GM19239 (cell line): ENCODE data around the gene MUC5AC.

Experiments used
- DNase-seq: peaks from one replicate; pipeline ENCODE4 v3.0.0; 2011; ENCODE audit warnings: low spot score; ENCODE audit not compliant: insufficient read length
- FAIRE-seq: peaks from 2 replicates; lab custom pipeline; 2011; peaks lifted over from hg19 to GRCh38; lab: Jason Lieb, UNC

Gene MUC5AC

DNA sequence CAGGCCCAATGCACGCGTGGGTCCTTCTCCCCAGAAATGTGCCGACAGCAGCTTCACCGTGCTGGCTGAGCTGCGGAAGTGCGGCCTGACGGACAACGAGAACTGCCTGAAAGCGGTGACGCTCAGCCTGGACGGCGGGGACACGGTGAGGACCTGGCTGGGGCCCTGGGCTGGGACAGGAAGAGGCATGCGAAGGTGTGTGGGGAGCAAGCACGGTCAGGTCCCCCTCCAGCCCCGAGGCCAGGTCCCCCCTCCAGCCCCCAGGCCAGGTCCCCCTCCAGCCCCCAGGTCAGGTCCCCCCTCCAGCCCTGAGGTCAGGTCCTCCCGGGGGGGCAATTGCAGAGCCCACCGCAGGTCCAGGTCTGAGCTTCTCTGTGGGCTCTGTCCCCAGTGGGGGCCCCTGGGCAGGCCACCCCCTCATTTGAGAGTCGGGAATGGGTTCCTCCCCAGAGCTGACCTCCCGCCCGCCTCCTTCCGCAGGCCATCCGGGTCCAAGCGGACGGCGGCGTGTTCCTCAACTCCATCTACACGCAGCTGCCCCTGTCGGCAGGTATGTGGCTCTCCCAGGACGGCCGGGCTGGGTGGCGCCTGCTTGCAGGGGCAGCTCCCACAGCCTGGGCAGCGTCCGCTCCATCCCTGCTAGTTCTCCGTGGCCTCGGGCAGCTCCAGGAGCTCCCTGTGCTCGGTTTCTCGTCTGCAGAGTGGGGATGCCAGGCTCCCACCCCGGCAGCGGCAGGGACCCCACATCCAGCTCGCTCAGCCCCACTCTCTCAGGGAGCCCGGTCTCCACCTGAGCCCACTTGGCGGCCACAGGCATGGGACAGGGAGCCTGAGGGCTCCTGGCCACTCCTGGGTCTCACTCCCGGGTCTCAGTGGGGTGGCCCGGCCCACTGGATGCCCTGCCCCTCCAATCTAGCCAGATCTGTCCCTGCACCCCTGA is 73.0 kb downstream of the MUC5AC start:
- DNase-seq (no peak), FAIRE-seq (no peak)

DNA sequence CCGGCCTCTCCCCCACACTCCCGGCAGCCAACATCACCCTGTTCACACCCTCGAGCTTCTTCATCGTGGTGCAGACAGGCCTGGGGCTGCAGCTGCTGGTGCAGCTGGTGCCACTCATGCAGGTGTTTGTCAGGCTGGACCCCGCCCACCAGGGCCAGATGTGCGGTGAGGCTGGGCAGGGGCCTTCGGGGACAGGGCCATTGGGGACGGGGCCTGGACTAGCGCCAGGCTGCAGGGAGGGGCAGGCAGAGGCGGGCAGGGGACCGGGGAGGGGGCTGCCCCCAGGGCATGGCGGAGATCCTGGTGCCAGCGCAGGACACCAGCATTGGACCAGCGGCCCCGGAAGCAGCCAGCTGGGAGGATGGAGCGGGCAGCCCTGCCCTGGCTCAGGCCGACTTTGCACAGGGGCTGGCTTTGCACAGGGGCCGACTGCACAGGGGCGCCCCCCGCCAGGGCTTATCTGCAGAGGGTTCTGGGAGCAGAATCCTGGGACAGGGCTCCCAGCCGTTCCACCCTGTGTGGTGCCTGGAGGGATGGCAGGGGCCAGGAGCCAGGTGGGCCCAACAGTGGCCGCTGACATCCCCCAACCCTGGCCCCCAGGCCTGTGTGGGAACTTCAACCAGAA is 73.8 kb downstream of the MUC5AC start:
- FAIRE-seq = no peak

DNA sequence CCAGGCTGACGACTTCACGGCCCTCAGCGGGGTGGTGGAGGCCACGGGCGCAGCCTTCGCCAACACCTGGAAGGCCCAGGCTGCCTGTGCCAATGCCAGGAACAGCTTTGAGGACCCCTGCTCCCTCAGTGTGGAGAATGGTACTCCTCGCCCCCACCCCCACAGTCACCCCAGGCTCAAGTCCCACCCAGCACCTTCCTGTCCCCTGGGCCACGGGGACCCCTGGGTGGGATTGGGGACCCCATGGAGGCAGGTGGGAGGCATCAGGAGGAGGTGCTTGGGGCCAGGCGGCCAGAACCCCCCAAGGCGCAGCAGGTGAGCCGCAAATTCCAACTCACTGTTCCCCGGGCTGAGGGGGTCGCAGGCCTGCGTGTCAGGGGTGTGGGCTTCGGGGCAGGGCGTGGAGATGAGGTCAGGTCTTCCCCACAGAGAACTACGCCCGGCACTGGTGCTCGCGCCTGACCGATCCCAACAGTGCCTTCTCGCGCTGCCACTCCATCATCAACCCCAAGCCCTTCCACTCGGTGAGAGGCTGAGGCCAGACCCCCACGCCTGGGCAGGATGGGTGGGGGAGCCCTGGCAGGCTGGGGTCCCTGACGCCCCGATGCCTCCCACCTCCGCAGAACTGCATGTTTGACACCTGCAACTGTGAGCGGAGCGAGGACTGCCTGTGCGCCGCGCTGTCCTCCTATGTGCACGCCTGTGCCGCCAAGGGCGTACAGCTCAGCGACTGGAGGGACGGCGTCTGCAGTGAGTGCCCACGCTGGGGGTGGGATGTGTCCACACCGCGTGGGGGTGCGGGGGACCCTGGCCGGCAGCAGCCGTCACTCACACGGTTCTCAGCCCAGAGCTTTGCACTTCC is 74.5 kb downstream of the MUC5AC start:
- FAIRE-seq = no peak

More for the DNA sequence above, 73.8 kb downstream of the MUC5AC start:
- no peak for DNase-seq

DNA sequence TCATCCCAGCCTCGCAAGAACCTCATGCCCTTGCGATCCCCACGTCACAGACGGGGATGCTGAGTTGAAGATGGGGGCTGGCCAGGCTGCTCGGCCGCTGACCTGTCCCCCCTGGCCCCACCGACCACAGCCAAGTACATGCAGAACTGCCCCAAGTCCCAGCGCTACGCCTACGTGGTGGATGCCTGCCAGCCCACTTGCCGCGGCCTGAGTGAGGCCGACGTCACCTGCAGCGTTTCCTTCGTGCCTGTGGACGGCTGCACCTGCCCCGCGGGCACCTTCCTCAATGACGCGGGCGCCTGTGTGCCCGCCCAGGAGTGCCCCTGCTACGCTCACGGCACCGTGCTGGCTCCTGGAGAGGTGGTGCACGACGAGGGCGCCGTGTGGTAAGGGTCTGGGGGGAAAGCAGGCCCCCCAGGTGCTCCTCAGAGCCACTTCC is 75.1 kb downstream of the MUC5AC start:
- no peak for DNase-seq
- no peak for FAIRE-seq

More for the DNA sequence above, 74.5 kb downstream of the MUC5AC start:
- no peak for DNase-seq

DNA sequence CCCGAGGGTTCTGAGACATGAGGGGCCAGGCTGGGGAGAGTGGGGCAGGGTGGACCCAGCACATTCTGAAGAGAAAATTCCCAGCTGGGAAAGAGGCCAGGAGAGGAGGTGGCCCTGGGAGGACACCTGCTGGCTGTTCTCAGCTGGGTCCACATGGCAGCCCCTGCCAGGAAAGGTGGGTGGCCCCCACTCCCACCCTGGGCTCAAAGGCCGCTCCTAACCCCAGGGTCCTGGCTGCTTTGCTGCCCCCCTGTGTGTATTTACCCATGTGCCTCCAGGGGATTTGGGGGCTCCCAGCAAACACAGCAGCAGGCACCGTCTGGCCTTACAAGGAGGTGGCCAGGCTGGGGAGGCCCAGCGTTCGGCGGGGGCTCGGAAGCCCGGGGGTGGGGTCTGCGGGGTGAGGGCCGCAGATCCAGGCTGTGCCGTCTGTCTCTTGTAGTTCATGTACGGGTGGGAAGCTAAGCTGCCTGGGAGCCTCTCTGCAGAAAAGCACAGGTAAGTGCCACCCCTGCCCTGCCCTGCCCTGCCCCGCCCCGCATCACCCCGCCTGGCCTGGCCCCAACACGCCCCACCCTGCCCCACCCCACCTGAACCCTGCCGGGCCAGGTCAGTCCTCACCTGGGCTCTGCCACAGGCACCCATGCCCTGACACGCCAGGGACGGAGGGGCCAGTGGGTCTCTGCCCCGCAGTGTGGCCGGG is 75.7 kb downstream of the MUC5AC start:
- no peak for FAIRE-seq
- no peak for DNase-seq

DNA sequence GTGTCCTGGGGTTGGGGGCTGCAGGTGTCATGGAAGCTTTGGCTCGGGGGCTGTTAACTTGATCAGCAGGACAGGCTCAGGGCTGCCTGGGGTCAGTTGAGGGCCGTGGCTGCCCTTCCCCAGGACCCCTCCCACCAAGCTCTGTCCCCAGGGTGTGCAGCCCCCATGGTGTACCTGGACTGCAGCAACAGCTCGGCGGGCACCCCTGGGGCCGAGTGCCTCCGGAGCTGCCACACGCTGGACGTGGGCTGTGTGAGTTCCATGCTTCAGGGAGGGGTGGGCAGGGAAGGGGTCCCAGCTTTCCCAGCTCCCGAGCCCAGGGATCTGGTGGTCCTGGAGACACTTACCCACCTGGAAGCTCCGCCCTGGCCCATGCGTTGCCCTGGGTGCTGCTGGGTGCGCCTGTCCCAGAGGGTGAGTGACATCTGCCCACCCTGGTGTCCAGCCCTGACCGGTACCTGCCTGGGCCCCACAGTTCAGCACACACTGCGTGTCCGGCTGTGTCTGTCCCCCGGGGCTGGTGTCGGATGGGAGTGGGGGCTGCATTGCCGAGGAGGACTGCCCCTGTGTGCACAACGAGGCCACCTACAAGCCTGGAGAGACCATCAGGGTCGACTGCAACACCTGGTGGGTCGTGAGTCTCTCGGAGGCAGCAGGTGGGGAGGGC is 76.4 kb downstream of the MUC5AC start:
- DNase-seq = no peak
- FAIRE-seq = no peak

DNA sequence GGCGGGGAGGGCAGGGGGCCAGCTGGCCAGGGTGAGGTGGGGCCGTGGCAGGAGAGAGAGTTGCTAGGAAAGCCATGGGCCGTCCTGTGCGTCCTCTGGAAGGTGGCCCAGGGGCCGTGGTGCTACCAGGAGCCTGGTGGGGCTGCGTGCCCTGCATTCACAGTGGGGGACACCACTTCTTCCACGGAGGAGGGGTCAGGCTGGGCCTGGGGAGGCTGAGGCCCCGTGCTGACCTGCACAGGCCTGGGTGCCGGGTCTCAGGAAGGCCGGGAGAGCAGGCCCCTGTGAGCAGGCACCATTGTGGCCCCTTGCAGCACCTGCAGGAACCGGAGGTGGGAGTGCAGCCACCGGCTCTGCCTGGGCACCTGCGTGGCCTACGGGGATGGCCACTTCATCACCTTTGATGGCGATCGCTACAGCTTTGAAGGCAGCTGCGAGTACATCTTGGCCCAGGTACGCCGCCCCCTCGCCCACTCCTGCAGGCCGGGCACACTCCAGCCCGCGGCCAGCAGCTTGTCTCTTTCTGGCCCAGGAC is 77.1 kb downstream of the MUC5AC start:
- no peak for DNase-seq
- FAIRE-seq = no peak

DNA sequence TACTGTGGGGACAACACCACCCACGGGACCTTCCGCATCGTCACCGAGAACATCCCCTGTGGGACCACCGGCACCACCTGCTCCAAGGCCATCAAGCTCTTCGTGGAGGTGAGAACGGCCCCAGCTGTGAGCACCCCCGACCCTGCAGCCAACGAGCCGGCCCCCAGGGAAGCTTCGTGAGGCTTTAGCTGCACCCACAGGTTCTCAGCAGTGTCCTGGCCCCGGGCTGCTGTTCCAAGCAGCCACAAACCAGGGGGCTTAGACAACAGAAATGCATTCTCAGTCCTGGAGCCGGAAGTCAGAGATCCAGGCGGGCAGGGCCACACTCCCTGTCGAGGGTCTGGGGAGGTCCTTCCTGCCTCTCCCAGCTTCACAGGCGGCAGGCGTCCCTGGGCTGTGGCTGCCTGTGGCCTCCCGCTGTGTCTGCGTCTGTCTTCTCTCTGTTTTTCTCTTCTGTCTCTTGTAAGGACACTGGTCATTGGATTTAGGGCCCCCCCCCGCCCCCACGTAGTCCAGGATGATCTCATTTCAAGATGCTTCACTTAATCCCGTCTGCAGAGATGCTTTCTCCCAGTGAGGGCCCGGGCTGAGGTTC is 77.7 kb downstream of the MUC5AC start:
- FAIRE-seq = no peak

DNA sequence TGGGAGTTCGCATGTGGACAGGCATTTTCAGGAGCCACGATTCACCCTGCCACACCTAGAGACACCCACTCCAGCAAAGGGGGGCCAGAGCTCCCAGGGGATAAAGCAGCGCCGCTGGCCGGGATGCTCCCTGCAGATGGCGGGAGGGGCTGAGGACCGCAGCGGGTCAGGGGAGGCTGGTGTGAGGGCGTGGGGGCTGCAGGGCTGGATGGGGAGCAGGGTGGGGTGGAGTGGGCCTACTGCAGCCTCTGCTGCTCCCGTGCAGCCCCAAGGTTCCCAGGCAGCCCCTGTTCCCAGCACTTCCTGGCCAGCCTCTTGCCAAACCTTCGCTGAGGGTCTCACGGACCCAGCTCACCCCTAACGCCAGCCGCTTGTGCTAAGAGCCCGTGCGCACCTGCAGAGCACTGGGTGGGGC is 78.2 kb downstream of the MUC5AC start:
- FAIRE-seq = no peak
- no peak for DNase-seq

More for the DNA sequence above, 77.7 kb downstream of the MUC5AC start:
- no peak for DNase-seq

DNA sequence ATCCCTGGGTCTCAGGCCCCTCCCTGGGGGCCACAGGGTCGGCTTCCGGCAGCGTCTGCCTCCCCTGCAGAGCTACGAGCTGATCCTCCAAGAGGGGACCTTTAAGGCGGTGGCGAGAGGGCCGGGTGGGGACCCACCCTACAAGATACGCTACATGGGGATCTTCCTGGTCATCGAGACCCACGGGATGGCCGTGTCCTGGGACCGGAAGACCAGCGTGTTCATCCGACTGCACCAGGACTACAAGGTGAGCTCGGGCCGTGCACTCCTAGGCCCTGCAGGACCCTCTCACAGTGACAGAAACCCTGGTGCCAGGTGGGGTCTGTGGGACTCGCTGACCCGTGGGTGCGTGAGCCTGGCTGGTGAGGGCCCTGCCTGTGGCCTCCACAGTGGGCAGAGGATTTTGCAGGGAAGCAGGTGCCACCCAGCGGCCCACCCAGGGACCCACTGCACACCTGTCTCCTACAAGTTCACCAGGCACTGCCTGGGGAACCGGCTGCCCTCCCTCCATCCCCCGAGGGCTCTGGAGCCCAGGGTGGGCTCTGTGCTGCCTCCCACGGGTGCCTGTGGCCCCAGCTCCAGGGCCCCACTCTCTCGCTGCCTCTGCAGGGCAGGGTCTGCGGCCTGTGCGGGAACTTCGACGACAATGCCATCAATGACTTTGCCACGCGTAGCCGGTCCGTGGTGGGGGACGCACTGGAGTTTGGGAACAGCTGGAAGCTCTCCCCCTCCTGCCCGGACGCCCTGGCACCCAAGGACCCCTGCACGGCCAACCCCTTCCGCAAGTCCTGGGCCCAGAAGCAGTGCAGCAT is 78.8 kb downstream of the MUC5AC start:
- DNase-seq (no peak), FAIRE-seq (no peak)

DNA sequence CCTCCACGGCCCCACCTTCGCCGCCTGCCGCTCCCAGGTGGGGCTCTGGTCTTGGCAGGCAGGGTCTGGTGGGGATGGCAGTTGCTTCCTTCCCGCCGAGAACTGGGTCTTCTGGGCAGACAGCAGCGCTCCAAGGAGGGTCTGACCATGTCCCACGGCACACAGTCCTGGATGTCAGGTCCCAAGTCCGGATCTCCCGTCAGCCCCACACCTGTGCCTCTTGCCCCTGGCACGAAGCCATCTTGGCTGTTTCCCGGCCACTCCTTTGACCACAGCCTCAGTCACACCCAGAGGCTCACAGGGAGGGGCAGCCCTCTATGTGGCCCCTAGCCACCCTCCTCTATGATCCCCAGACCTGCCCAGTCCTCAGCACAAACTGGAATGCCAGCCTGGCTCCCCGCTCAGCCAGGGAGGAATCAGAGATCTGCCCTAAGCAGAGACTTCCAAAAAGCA is 79.4 kb downstream of the MUC5AC start:
- no peak for DNase-seq
- FAIRE-seq = no peak

DNA sequence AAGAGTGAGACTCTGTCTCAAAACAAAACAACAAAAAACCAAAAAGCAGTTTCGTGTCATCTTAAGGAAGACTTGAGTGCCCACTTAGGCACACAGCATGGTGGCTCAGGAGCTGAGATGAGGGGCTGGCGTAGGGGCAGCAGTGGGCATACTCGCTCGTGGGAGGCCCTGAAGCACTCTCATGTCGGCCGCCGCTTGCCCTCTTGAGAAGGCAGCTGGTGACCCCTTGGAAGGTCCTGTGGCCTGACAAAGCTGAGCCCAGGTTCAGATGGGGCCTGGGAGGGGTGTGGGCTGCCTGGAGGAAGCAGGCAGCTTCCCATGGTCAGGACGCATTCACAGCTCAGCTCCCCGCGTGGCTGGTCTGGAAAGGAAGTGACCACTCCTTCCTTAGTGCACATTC is 80.1 kb downstream of the MUC5AC start:
- DNase-seq (no peak), FAIRE-seq (no peak)

DNA sequence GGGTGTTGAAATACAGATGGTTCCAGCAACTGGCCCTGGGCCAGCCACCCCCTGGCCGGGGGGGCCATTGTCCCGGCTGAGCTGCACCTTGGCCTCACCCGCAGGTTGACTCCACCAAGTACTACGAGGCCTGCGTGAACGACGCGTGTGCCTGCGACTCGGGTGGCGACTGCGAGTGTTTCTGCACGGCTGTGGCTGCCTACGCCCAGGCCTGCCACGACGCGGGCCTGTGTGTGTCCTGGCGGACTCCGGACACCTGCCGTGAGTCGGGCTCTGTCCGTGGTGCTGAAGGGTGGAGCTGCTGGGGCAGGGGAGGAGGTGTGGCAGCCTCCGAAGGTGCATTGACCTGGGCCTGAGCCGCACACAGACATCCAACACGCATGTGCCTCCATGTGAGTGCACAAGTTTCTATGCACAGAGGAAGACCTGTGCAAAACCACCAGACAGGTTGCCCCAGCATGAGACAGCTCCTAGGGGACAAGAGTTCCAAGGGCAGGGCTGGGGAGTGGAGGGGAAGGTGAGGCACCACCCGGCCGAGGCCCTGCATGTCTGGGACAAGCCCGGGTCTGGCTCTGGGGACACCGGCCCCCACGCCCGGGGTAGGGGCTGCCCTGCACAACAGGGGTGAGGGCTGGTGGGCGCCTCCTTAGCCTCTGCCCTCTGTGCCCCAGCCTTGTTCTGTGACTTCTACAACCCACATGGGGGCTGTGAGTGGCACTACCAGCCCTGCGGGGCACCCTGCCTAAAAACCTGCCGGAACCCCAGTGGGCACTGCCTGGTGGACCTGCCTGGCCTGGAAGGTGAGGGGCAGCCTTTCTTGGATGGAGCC is 81.2 kb downstream of the MUC5AC start:
- FAIRE-seq = no peak
- no peak for DNase-seq

DNA sequence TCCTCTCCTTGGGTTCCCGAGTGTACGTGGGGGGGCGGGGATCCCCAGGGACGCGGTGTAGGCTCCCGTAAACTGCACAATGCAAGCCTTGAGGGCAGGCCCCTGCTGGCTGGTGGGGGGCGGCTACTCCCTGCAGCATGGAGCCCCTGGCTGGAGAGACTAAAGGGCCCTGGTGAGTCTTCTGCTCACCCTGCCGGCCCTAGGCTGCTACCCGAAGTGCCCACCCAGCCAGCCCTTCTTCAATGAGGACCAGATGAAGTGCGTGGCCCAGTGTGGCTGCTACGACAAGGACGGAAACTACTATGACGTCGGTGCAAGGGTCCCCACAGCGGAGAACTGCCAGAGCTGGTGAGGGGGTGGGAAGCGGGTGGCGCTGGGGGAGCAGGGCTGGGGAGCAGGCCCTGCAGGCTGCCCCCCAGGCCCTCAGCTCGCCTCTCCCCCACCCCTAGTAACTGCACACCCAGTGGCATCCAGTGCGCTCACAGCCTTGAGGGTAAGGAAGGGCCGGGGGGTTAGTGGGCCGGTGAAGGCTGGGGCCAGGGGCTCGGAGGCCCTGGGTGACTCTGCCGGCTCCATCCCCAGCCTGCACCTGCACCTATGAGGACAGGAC is 81.9 kb downstream of the MUC5AC start:
- DNase-seq (no peak), FAIRE-seq (no peak)

DNA sequence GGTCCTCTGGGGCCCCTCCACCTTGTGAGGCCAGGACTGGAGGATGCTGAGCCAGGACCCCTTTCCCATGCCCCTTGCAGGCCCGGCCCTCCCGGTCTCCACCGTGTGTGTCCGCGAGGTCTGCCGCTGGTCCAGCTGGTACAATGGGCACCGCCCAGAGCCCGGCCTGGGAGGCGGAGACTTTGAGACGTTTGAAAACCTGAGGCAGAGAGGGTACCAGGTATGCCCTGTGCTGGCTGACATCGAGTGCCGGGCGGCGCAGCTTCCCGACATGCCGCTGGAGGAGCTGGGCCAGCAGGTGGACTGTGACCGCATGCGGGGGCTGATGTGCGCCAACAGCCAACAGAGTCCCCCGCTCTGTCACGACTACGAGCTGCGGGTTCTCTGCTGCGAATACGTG is 83.0 kb downstream of the MUC5AC start:
- FAIRE-seq (no peak), DNase-seq (no peak)

DNA sequence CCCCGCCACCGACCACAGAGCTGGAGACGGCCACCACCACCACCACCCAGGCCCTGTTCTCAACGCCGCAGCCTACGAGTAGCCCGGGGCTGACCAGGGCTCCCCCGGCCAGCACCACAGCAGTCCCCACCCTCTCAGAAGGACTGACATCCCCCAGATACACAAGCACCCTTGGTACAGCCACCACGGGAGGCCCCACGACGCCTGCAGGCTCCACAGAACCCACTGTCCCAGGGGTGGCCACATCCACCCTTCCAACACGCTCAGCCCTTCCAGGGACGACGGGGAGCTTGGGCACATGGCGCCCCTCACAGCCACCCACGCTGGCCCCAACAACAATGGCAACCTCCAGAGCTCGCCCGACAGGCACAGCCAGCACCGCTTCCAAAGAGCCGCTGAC is 84.0 kb downstream of the MUC5AC start:
- FAIRE-seq = no peak

DNA sequence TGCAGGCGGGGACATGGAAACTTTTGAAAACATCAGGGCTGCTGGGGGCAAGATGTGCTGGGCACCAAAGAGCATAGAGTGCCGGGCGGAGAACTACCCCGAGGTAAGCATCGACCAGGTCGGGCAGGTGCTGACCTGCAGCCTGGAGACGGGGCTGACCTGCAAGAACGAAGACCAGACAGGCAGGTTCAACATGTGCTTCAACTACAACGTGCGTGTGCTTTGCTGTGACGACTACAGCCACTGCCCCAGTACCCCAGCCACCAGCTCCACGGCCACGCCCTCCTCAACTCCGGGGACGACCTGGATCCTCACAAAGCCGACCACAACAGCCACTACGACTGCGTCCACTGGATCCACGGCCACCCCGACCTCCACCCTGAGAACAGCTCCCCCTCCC is 84.5 kb downstream of the MUC5AC start:
- FAIRE-seq = no peak
- no peak for DNase-seq

More for the DNA sequence above, 84.0 kb downstream of the MUC5AC start:
- DNase-seq = no peak
